Tibial nerve (tissue), 4 donors: ENCODE results near the gene SPOCK3.

Experiments
- CTCF ChIP-seq, 5 experiments: fragments of 200-600 bp in 3 of 5; fragments of 450-650 bp in 2 of 5; sonication (generic) in 3 of 5; IDR thresholded peaks; one replicate each; pipeline ENCODE4 v1.5.1; 2016 to 2019; ENCODE audit warnings: antibody characterized with exemption in 5 of 5, mild to moderate bottlenecking in 3 of 5, moderate library complexity in 2 of 5
- EP300 ChIP-seq, 2 donors: sonication (generic); formaldehyde crosslinking; IDR thresholded peaks; one replicate each; pipeline ENCODE4 v1.6.1; 2017; ENCODE audit warnings: antibody characterized with exemption in 2 of 2, mild to moderate bottlenecking in 1 of 2

GRCh38 chr4:167079762-167080161, 154.5 kb downstream of the SPOCK3 start:
- TF ChIP-seq CTCF (IDR thresholded peaks at IDR 0.05) (no peak), EP300 (IDR thresholded peaks at IDR 0.05) (no peak)
